Type B pancreatic cell (in vitro differentiated cells): ENCODE data around the gene GRID2. TPM values are rescaled to one million over a fixed set of nuclear protein-coding genes. Genes with fewer than 3 reads are reported as not detected.
A peak's percentile ranks its signal among the peaks of the same experiment; 100 is the strongest.

Experiments
- DNase-seq: peaks from one replicate; pipeline ENCODE4 v3.0.0; 2021; ENCODE audit warnings: mixed read lengths; ENCODE audit not compliant: unreplicated experiment; ENCODE audit errors: extremely low spot score
- H3K27ac Mint-ChIP-seq: 2 replicates; pipeline ENCODE4 v1.8.0; 2021; ENCODE audit warnings: mild to moderate bottlenecking, mixed read lengths
- H3K27me3 Mint-ChIP-seq: 2 replicates; pipeline ENCODE4 v1.8.0; 2021; ENCODE audit warnings: mixed read lengths
- H3K36me3 Mint-ChIP-seq: 2 replicates; pipeline ENCODE4 v1.8.0; 2021; ENCODE audit warnings: mixed read lengths
- H3K4me1 Mint-ChIP-seq: one replicate; pipeline ENCODE4 v1.8.0; 2021; ENCODE audit warnings: mixed read lengths; ENCODE audit not compliant: unreplicated experiment
- H3K4me3 Mint-ChIP-seq: 2 replicates; pipeline ENCODE4 v1.8.0; 2021; ENCODE audit warnings: mild to moderate bottlenecking, mixed read lengths
- H3K9me3 Mint-ChIP-seq: 2 replicates; pipeline ENCODE4 v1.8.0; 2021; ENCODE audit warnings: mixed read lengths
- total RNA-seq: library from RNA; stranded (reverse); gene quantifications from 2 replicates; pipeline ENCODE4 v1.2.1, GENCODE V29; 2021; ENCODE audit warnings: low replicate concordance
- TF ChIP-seq, protein P1 (sequence below): fragments of 200-600 bp; sonication (generic); conservative IDR thresholded peaks from 2 replicates; pipeline ENCODE4 v1.5.0; 2021; ENCODE audit warnings: antibody characterized with exemption, mild to moderate bottlenecking

Gene GRID2
- total RNA-seq, 1 donor from 2014 or later, result 1.7 TPM

DNA sequence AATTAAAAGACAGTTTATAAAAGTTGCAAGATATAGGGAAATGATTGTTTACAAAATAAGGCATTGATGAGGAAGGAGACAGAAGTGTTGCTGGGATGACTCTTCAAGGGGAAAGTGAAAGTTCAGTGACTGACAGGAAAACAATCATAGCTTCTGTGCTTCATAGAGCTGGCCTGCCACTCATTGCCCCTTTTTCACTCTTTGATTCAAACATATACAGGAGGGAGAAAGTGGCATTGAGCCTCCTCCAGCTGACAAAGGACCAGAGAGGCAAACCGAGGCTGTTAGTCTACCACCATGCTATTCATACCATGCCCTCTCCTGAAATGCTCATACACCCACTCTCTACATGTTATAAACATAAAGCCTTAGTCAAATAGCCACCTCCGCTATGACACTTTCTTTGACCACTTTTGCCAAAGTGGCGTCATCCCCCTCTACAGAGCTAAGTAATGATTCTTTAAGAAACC, 1445.6 kb downstream of the GRID2 start:
- peak overlapping the region; percentile 3 for H3K4me3 Mint-ChIP-seq
- H3K27ac Mint-ChIP-seq, result no peak overlapping the region
- H3K9me3 Mint-ChIP-seq, result no peaks in the 10 kb centered on the region
- peaks cover 30% of the 10 kb centered on the region for H3K4me1 Mint-ChIP-seq
- no peaks in the 10 kb centered on the region for H3K36me3 Mint-ChIP-seq
- TF ChIP-seq, protein P1, sequence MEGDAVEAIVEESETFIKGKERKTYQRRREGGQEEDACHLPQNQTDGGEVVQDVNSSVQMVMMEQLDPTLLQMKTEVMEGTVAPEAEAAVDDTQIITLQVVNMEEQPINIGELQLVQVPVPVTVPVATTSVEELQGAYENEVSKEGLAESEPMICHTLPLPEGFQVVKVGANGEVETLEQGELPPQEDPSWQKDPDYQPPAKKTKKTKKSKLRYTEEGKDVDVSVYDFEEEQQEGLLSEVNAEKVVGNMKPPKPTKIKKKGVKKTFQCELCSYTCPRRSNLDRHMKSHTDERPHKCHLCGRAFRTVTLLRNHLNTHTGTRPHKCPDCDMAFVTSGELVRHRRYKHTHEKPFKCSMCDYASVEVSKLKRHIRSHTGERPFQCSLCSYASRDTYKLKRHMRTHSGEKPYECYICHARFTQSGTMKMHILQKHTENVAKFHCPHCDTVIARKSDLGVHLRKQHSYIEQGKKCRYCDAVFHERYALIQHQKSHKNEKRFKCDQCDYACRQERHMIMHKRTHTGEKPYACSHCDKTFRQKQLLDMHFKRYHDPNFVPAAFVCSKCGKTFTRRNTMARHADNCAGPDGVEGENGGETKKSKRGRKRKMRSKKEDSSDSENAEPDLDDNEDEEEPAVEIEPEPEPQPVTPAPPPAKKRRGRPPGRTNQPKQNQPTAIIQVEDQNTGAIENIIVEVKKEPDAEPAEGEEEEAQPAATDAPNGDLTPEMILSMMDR, result no peak
- no peaks in the 10 kb centered on the region for H3K27me3 Mint-ChIP-seq
- DNase-seq, result no peak

DNA sequence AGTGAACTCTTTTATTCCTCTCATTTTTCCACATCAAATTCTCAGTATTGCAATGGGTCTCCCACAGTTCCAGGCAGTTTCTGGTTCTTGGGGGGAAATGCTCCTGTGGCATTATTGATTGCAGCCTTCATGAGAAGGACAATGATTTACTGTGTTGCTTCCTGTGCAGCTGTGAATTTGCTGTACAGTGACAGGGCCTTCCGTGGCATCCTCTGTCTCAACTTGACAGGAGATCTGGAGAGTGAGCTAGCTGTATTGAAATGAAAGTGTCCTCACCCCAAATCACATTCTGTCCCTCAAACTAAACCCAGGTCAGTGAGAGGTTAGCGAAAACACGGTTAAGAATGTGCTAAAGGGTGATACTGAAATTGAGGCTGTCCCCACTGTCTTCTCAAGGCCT, 1447.6 kb downstream of the GRID2 start:
- Mint-ChIP-seq H3K27ac (no peak overlapping the region), H3K27me3 (no peaks in the 10 kb centered on the region), H3K36me3 (no peaks in the 10 kb centered on the region), H3K9me3 (no peaks in the 10 kb centered on the region), H3K4me1 (peaks cover 21% of the 10 kb centered on the region), H3K4me3 (no peak overlapping the region)
- DNase-seq, result no peak
- TF ChIP-seq, protein P1, result no peak

DNA sequence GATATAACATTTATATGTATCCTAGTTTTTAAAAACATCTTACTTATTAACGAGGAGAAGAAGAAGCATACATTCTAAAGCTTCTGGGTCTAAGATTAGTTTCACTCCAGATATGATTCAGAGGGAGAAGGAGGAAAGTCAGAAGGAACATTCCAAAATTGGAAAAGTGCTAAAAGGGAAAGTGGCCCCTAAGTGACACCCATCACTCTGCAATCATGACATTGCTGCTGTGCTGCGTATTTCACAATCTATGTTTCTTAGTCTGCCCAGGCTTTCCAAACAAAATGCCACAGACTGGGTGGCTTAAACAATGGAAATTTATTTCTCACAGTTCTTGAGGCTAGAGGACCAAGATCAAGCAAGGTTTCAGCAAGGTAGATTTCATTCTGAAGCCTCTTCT, 1452.3 kb downstream of the GRID2 start:
- H3K27ac Mint-ChIP-seq, result no peak overlapping the region
- no peaks in the 10 kb centered on the region for H3K9me3 Mint-ChIP-seq
- peaks cover 12% of the 10 kb centered on the region for H3K4me1 Mint-ChIP-seq
- no peak overlapping the region for H3K4me3 Mint-ChIP-seq
- TF ChIP-seq, protein P1, result no peak
- no peaks in the 10 kb centered on the region for H3K27me3 Mint-ChIP-seq
- no peak for DNase-seq
- H3K36me3 Mint-ChIP-seq, result no peaks in the 10 kb centered on the region

DNA sequence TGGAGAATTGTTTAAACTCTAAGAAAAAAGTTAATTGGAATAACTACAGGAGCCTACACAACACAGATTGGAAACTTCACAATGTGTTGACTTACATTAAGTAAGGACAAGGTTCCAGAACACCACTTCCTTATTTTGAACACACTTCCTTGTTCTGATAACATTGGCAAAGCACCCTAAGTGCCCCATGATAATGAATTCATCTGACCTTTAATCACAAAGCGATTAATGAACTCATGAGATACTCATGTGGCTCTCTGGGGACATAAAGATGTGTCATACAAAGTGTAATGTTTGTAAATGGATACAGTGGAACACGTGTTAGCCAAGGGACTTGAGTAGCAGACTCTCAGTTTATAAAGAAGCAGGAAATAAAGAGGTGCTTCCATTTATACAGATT, 1455.7 kb downstream of the GRID2 start:
- TF ChIP-seq, protein P1, result no peak
- no peak for DNase-seq
- H3K36me3 Mint-ChIP-seq, result no peaks in the 10 kb centered on the region
- no peaks in the 10 kb centered on the region for H3K9me3 Mint-ChIP-seq
- peaks cover 5% of the 10 kb centered on the region for H3K27me3 Mint-ChIP-seq
- no peak overlapping the region for H3K4me3 Mint-ChIP-seq
- H3K27ac Mint-ChIP-seq, result no peak overlapping the region
- peaks cover 16% of the 10 kb centered on the region for H3K4me1 Mint-ChIP-seq

DNA sequence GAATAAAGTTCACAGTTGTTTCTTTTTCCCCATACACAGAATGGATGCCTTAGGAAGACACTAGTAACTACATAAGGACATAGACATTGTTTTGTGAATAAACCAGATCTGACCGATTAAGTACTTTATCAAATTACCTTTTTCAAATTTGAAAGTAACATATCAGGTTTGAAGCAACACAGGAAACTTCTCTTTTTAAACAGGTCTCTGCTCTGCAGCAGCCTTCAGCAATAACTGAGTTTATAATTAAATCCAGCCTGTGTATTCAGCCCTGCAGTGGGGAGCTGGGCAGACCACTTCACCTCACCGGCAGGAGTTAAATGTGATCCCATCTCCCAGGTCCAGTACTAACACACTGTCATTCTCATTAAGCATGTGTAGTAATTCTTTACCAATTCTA, 1456.5 kb downstream of the GRID2 start:
- H3K4me3 Mint-ChIP-seq, result no peak overlapping the region
- H3K27me3 Mint-ChIP-seq, result peaks cover 8% of the 10 kb centered on the region
- no peak for DNase-seq
- no peaks in the 10 kb centered on the region for H3K36me3 Mint-ChIP-seq
- no peaks in the 10 kb centered on the region for H3K9me3 Mint-ChIP-seq
- H3K27ac Mint-ChIP-seq, result no peak overlapping the region
- TF ChIP-seq, protein P1, result no peak
- H3K4me1 Mint-ChIP-seq, result peaks cover 20% of the 10 kb centered on the region

DNA sequence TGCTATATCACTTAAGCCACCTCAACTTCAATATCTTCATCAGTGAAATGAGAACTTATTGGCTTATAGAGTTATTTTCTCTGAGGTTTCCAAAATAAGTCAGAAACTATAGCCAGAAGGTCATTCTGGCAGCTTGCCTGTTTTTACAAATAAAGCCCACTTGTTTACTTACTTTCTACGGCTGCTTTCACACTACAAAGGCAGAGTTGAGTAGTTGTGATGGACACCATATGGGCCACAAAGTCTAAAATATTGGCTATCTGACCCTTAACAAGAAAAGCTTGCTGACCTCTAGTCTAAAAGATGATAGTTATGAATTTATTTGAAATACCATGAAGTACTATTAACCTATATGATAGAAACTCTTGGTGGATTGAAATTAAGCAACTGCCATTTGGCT, 1457.5 kb downstream of the GRID2 start:
- Mint-ChIP-seq H3K4me3 (no peak overlapping the region), H3K27ac (no peak overlapping the region), H3K27me3 (peaks cover 10% of the 10 kb centered on the region), H3K36me3 (no peaks in the 10 kb centered on the region), H3K9me3 (no peaks in the 10 kb centered on the region), H3K4me1 (peaks cover 20% of the 10 kb centered on the region)
- TF ChIP-seq, protein P1, result no peak
- no peak for DNase-seq
